HG03342 (cell line): ENCODE results near the gene NUDT15.

Source experiments
- ATAC-seq: cut with Tn5 transposase; IDR thresholded peaks from one replicate; pipeline ENCODE4 v1.9.1; 2021; ENCODE audit warnings: mild to moderate bottlenecking, moderate library complexity; ENCODE audit not compliant: unreplicated experiment

Gene NUDT15

DNA sequence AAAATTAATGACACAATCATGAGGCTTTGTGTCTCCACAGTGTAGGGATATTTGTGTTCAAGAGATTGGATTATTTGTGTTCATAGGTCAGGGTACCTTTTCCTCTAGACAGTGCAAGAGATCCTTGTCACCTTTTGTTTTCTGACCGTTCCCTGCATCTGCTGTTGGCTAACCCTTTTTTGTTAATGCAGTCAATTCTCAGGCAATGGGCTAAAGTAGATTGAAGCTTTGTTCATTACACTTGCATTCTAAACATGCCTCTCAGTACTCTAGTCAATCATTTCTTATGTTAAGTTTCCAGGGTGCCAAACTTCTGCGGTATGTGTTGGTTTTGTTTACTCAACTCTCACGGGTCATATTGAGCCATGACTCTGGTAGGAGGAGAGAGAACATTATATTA is 59.1 kb downstream of the NUDT15 start:
- no peak for ATAC-seq
